Measurements from ENCODE around the gene ARR3. TPM values are rescaled to one million over a fixed set of nuclear protein-coding genes. Genes with fewer than 3 reads are reported as not detected.
"Not testable (repeated sequence)": the region's sequence is repeated elsewhere in the genome, so short reads cannot be mapped to it uniquely, and the experiment has no call there.

The ARR3 gene
- total RNA-seq, 1 donor from 2014 or later, result not detected

GRCh38 chrX:70280573-70280972, 12.4 kb downstream of the ARR3 start:
- no peak for DNase-seq

DNA sequence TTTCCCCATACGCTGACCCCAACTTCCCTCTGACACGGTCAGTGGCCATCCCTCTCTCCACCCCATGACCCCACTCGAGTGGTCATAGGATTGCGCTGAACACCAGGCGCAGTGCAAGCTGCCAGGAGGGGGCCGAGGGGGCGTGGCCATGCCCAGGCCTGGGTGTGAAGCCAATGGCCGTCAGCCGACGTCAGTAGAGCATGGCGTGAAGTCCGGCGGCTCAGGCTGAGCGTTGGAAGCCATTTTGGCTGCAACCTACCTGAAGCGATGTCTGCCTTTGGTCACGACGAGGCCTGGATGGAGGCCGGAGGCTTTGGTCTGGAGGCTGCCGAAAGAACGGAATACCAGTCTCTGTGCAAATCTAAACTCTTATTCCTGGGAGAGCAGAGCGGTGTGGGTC, 13.8 kb downstream of the ARR3 start, which contains the start of gene RAB41:
RAB41 (plus strand) TSS at position 222 of the 400 bp plus-strand sequence; CDS start at position 268, 46 bp downstream.
- DNase-seq, result no peak

DNA sequence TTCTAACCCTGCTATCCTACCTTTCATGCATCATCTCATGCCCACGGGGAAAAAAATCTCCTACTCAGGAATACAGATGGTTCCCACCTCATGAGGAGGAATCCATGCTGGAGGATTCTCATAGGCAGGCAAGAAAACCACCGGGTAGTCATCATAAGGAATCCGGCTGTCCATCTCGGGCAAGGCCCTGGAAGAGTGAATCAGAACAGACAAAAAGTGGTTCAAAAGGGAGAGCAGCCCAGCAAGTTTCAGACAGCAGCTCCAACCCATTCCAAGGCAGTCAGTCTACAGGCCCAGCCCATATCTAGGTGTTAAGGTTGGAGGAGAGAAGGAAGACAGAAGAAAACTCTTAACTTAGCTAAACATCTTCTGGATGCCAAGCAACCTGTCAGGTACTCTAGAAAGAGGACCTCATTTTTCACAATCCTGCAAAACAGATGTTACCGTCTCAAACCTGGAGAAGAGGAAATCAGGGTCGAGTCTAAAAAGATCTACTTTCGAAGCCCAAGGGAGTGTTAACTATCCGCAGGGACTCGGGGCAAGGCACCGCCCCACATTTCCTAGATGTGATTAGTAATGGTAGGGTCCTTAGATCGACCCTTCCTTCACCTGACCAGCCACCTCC, 21.1 kb downstream of the ARR3 start:
- DNase-seq, result no peak

GRCh38 chrX:70289793-70290770, 21.9 kb downstream of the ARR3 start, which contains the start of the genes KIF4A and PDZD11:
Gene KIF4A, plus strand, starts transcription at chrX:70290104. Its CDS starts 355 bp downstream, at chrX:70290459.
Gene PDZD11, minus strand, starts transcription at chrX:70289927. Its CDS starts 586 bp downstream, at chrX:70289341.
- peak; percentile 53 for DNase-seq

- no peak for DNase-seq
These were observed 24.7 kb downstream of the ARR3 start for GRCh38 chrX:70292788-70293187.

- no peak for DNase-seq
These were observed 25.5 kb downstream of the ARR3 start for GRCh38 chrX:70293621-70294020.

DNA sequence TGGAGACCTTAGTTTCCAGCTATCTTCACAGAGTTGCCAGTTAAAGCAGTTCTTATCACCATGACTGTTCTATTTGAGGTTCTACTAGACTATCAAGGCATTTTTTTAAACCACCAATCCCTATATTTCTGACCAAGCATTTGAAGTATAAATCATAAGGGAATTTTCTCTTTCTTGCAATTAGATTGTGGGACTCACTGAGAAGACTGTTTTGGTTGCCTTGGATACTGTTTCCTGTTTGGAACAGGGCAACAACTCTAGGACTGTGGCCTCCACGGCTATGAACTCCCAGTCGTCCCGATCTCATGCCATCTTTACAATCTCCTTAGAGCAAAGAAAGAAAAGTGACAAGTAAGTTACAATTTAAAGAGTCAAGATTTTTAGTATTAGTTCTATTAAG, 33.6 kb downstream of the ARR3 start:
- DNase-seq, result no peak

- DNase-seq, result no peak
These were observed 45.4 kb downstream of the ARR3 start for GRCh38 chrX:70313503-70313902.

DNA sequence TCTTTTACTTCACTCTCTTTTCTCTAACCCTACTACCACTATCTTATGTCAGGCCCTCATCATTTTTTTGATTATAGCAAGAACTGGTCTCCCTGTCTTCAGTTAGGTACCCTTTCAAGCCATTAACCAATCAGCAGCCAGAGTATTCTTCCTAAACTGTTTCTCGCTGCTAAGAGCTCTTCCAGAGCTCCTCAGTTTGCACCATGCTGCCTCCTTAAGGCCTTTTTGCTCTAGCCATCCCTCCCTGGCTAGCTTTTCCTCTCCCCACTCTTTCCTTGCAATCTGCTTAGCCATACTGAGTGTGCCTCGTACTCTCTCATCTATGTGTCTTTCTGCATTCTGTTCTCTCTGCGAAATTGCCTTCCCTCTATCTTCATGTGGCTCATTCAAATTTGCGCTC, 54.6 kb downstream of the ARR3 start:
- DNase-seq, result no peak

- DNase-seq, result not testable (repeated sequence)
These were observed 55.5 kb downstream of the ARR3 start for GRCh38 chrX:70323628-70324027.

DNA sequence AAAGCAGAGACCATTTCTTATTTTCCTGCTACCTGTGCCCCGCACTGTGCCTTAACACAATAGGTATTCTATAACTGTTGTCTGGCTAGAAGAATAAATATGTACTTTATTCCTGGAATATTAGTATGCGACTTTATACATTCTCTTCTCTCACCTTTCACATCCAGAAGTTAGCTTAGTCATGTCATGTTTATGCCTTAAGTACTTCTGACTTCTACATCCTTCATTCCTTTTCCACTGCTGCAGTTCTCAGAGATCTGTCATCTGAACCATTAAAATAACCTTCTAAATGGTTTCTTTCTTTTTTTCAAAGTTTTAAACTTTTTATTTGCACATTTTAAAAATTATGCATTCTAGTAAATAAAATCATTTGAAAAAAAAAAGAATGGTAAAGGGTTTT, 56.2 kb downstream of the ARR3 start:
- DNase-seq, result no peak

- DNase-seq, result no peak
These were observed 63.0 kb downstream of the ARR3 start for GRCh38 chrX:70331161-70331560.

Small RNAs within 50 kb of the gene (small RNA-seq; reads per million reads assigned to genes)
- gene RNA5SP507, result not detected

Other genes with a start within 250 kb of the ARR3 start
- not detected for gene AWAT2, start 218.4 kb upstream of the ARR3 start, total RNA-seq
- gene OTUD6A, start 205.9 kb upstream of the ARR3 start, total RNA-seq, result not detected
- 94.7 TPM for gene IGBP1, start 134.9 kb upstream of the ARR3 start, total RNA-seq
- gene DGAT2L6, start 90.9 kb upstream of the ARR3 start, total RNA-seq, result not detected
- not detected for gene AWAT1, start 33.7 kb upstream of the ARR3 start, total RNA-seq
- gene P2RY4, start 8.1 kb upstream of the ARR3 start, total RNA-seq, result 0.16 TPM
- not detected for gene RAB41, start 13.8 kb downstream of the ARR3 start, total RNA-seq
- 26.5 TPM for gene PDZD11, start 21.6 kb downstream of the ARR3 start, total RNA-seq
- gene KIF4A, start 21.8 kb downstream of the ARR3 start, total RNA-seq, result 2.7 TPM
- 2.5 TPM for gene GDPD2, start 155.0 kb downstream of the ARR3 start, total RNA-seq
- 84.1 TPM for gene DLG3, start 176.5 kb downstream of the ARR3 start, total RNA-seq